Smooth muscle cell (in vitro differentiated cells): Measurements from ENCODE around the gene ULBP3. TPM values are rescaled to one million over a fixed set of nuclear protein-coding genes. Genes with fewer than 3 reads are reported as not detected.
A peak's percentile ranks its signal among the peaks of the same experiment; 100 is the strongest.
"Not testable (repeated sequence)": the region's sequence is repeated elsewhere in the genome, so short reads cannot be mapped to it uniquely, and the experiment has no call there.

Source experiments
- DNase-seq: peaks from one replicate; lab custom pipeline; 2025; ENCODE audit not compliant: unreplicated experiment; lab: John Stamatoyannopoulos, UW
- H2AFZ ChIP-seq: fragments of 200-600 bp; sonication (generic); 2 replicates; pipeline ENCODE4 v1.6.0; 2016; ENCODE audit warnings: antibody characterized with exemption, low read depth, mild to moderate bottlenecking
- H3F3A ChIP-seq: fragments of 200-600 bp; sonication (generic); 2 replicates; pipeline ENCODE4 v1.6.0; 2017; ENCODE audit warnings: antibody characterized with exemption, low read depth
- H3K27ac ChIP-seq: fragments of 200-600 bp; sonication (generic); 2 replicates; pipeline ENCODE4 v1.5.1; 2016; ENCODE audit warnings: low read depth, mild to moderate bottlenecking
- H3K27me3 ChIP-seq: fragments of 200-600 bp; sonication (generic); 2 replicates; pipeline ENCODE4 v1.6.1; 2016; ENCODE audit warnings: low read depth, mild to moderate bottlenecking
- H3K36me3 ChIP-seq: fragments of 200-600 bp; sonication (generic); 2 replicates; pipeline ENCODE4 v1.5.1; 2016; ENCODE audit warnings: low read depth
- H3K4me1 ChIP-seq: fragments of 200-600 bp; sonication (generic); 2 replicates; pipeline ENCODE4 v1.5.1; 2016; ENCODE audit warnings: low read depth
- H3K4me2 ChIP-seq: fragments of 200-600 bp; sonication (generic); 2 replicates; pipeline ENCODE4 v1.6.0; 2016; ENCODE audit warnings: mild to moderate bottlenecking
- H3K4me3 ChIP-seq: fragments of 200-600 bp; sonication (generic); 2 replicates; pipeline ENCODE4 v1.5.1; 2016; ENCODE audit warnings: mild to moderate bottlenecking
- H3K79me2 ChIP-seq: fragments of 200-600 bp; sonication (generic); 2 replicates; pipeline ENCODE4 v1.6.0; 2016; ENCODE audit warnings: low read depth, mild to moderate bottlenecking
- H3K9ac ChIP-seq: fragments of 200-600 bp; sonication (generic); 2 replicates; pipeline ENCODE4 v1.6.0; 2016; ENCODE audit warnings: low read depth
- H3K9me3 ChIP-seq: fragments of 200-600 bp; sonication (generic); replicated peaks from 2 replicates; pipeline ENCODE4 v1.5.1; 2016; ENCODE audit warnings: low read depth
- H4K20me1 ChIP-seq: fragments of 200-600 bp; sonication (generic); 2 replicates; pipeline ENCODE4 v1.6.0; 2016; ENCODE audit warnings: low read depth
- WGBS: methylation state at CpG from one replicate; pipeline ENCODE4 v1.1.7; 2016; ENCODE audit warnings: low lambda C conversion rate; 5-methylcytosine and 5-hydroxymethylcytosine counted together
- polyA plus RNA-seq: library from polyadenylated mRNA; unstranded; fragments of >200 nt; fragmentation: Nextera tagmentation; extraction: Ambion mirVana; gene quantifications from 2 replicates; pipeline ENCODE4 v1.2.1, GENCODE V29; 2016
- total RNA-seq: library from RNA; depleted of rRNA; stranded (reverse); fragments of >200 nt; gene quantifications from 2 replicates; pipeline ENCODE4 v1.2.3, GENCODE V29; 2014
- TF ChIP-seq, protein P1 (sequence below): fragments of 200-600 bp; sonication (generic); IDR thresholded peaks from 2 replicates; pipeline ENCODE4 v1.5.1; 2017; ENCODE audit warnings: borderline replicate concordance, mild to moderate bottlenecking, antibody characterized with exemption; ENCODE audit not compliant: insufficient read depth, poor library complexity, severe bottlenecking

Gene ULBP3
- total and polyA plus RNA-seq, 2 experiments from 2014 or later = 2.4 to 11.7 TPM

DNA sequence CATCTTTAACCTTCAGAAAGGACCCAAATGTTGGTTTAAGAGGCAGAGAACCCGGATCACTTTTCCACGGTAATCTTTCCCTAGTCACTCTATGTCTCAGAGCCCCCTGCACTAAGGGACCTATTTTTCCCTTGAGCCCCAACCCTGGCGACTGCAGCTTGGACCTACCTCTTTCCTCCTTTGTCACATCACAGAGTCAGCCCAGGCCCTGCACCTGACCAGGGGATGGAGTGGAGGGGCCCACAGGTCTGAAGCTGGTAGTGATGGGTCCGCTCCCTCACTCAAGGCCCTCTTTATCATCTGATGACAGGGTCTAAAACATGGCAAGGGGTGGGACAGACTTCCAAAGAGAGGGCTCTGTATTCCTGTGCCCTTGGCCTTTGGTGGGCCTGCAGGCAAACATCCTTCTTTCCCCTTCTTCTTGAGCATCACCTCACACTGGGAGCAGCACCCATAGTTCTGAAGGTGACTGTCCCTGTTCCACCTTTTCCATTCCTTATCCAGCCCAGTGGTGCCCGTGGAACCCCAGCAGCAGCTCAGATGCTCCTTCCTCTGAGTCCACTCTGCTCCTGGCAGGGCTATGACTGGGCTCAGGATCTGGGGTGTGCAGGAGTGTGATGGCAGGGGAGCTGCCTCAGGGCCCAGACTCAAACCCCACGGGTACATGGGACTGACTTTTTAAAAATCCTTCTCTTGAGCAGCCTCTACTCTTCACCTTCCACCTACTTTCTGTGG is 49.9 kb downstream of the ULBP3 start:
- H2AFZ ChIP-seq = no peak overlapping the region
- no peaks in the 10 kb centered on the region for H4K20me1 ChIP-seq
- no peak overlapping the region for H3K4me3 ChIP-seq
- no peak overlapping the region for H3K4me2 ChIP-seq
- WGBS = 56% methylated on average over 6 of the region's 6 CpGs
- no peak overlapping the region for H3K27ac ChIP-seq
- H3K79me2 ChIP-seq = no peaks in the 10 kb centered on the region
- no peaks in the 10 kb centered on the region for H3F3A ChIP-seq
- H3K9ac ChIP-seq = no peak overlapping the region
- H3K27me3 ChIP-seq = peaks cover 55% of the 10 kb centered on the region
- TF ChIP-seq, protein P1, sequence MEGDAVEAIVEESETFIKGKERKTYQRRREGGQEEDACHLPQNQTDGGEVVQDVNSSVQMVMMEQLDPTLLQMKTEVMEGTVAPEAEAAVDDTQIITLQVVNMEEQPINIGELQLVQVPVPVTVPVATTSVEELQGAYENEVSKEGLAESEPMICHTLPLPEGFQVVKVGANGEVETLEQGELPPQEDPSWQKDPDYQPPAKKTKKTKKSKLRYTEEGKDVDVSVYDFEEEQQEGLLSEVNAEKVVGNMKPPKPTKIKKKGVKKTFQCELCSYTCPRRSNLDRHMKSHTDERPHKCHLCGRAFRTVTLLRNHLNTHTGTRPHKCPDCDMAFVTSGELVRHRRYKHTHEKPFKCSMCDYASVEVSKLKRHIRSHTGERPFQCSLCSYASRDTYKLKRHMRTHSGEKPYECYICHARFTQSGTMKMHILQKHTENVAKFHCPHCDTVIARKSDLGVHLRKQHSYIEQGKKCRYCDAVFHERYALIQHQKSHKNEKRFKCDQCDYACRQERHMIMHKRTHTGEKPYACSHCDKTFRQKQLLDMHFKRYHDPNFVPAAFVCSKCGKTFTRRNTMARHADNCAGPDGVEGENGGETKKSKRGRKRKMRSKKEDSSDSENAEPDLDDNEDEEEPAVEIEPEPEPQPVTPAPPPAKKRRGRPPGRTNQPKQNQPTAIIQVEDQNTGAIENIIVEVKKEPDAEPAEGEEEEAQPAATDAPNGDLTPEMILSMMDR = no peak
- H3K9me3 ChIP-seq = no peaks in the 10 kb centered on the region
- H3K36me3 ChIP-seq = no peaks in the 10 kb centered on the region
- H3K4me1 ChIP-seq = no peaks in the 10 kb centered on the region
- DNase-seq = no peak

DNA sequence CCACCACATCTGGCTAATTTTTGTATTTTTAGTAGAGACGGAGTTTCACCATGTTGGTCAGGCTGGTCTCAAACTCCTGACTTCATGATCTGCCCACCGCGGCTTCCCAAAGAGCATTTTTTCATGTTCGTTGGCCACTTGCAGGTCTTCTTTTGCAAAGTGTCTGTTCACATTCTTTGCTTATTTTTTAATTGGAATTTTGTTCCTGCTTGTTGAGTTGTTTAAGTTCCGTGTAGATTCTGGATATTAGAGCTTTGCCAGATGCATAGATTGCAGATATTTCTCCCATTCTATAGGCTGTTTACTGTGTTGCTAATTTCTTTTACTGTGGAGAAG is 51.8 kb downstream of the ULBP3 start:
- H3K4me1 ChIP-seq, H4K20me1 ChIP-seq, H3K4me2 ChIP-seq, H3K36me3 ChIP-seq, H3K27ac ChIP-seq, H3K4me3 ChIP-seq, H2AFZ ChIP-seq, H3K9ac ChIP-seq, H3K79me2 ChIP-seq, DNase-seq, H3F3A ChIP-seq, H3K9me3 ChIP-seq: not testable (repeated sequence)
- H3K27me3 ChIP-seq = peaks cover 74% of the 10 kb centered on the region
- 11% methylated on average over 5 of the region's 5 CpGs for WGBS

DNA sequence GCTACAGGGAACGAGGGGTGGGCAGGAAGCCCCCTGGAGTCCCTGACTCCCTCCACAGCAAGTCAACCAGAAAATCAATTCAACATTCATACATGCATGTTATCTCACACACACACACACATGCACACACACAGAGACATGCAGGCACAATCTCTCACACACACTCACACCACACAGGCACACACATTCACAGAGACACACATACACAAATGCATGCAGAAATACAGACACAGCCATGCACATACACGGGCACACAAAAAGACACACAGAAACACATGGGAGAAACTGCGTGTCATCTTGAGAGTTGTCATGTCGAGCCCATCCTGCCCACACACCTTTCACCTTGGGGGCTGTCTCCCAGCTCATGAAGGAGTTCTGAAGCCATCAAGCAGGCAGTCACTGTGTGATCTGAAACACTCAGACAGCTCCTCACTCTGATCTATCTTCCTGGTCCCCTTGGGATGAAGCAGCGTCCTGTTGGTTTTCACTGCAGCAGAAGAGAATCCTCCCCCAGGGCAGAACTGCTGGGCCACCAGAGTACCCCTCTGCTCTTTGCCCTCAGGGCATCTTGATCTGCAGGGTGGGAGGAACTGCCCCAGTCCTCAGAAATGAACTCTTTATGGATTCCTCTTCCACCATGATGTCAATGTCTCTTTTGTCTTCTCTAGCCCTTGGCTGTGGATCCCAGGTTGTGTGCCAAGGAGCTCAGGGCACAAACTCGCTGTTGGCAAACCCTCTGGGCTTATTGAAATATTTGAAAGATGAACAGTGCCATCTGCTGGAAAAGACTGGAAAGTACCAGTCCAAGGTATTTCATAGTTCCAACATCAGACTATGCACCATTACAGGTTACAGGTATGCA is 52.4 kb downstream of the ULBP3 start:
- 32% methylated on average over 6 of the region's 6 CpGs for WGBS
- no peaks in the 10 kb centered on the region for H3K36me3 ChIP-seq
- H3K4me3 ChIP-seq = no peak overlapping the region
- no peak for DNase-seq
- no peaks in the 10 kb centered on the region for H3K4me1 ChIP-seq
- H3K4me2 ChIP-seq = no peak overlapping the region
- H2AFZ ChIP-seq = no peak overlapping the region
- peaks cover 80% of the 10 kb centered on the region for H3K27me3 ChIP-seq
- no peak overlapping the region for H3K9ac ChIP-seq
- no peaks in the 10 kb centered on the region for H3K9me3 ChIP-seq
- H3K27ac ChIP-seq = no peak overlapping the region
- TF ChIP-seq, protein P1 = peak; percentile 68
- H3K79me2 ChIP-seq = no peaks in the 10 kb centered on the region
- no peaks in the 10 kb centered on the region for H3F3A ChIP-seq
- no peaks in the 10 kb centered on the region for H4K20me1 ChIP-seq

DNA sequence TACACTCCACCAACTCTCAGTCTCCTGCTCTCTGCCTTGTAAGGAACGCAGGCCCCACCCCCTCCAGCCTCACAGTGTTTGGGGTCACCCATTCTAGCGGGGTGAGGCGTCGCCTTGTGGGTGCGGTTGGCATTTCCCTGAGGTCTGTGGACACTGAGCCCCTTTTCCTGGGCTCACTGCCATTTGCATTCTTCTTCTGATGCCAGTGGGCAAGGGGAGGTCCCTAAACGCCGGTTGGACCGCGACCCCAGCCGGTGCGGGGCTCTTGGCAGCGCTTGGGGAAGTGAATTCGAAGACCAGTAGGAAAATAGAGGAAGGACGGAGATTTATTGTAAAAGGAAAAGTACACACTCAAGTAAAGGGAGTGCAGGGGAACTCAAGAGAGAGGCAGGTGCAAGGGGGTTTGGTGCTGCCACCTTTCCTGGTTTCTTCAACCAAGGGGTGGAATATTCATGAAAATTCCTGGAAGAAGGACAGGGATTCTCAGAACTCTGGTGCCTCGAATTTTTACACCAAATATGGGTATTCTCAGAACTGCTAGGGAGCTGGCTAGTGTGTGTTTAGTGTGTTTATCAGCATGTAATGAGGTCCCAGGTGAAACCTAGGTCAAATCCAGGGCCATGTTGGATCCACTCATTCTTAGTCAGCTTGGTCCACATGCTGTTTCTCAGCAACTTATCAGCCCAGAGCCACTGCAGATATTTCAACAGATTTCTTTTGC is 53.5 kb downstream of the ULBP3 start:
- H3K27me3 ChIP-seq = peaks cover 90% of the 10 kb centered on the region
- DNase-seq, H3K4me2 ChIP-seq, H3K4me3 ChIP-seq, H3K9ac ChIP-seq, H3K36me3 ChIP-seq, H3K9me3 ChIP-seq, H3K79me2 ChIP-seq, H3F3A ChIP-seq, H2AFZ ChIP-seq, H3K27ac ChIP-seq, H3K4me1 ChIP-seq, H4K20me1 ChIP-seq: not testable (repeated sequence)
- 15% methylated on average over 14 of the region's 15 CpGs for WGBS

DNA sequence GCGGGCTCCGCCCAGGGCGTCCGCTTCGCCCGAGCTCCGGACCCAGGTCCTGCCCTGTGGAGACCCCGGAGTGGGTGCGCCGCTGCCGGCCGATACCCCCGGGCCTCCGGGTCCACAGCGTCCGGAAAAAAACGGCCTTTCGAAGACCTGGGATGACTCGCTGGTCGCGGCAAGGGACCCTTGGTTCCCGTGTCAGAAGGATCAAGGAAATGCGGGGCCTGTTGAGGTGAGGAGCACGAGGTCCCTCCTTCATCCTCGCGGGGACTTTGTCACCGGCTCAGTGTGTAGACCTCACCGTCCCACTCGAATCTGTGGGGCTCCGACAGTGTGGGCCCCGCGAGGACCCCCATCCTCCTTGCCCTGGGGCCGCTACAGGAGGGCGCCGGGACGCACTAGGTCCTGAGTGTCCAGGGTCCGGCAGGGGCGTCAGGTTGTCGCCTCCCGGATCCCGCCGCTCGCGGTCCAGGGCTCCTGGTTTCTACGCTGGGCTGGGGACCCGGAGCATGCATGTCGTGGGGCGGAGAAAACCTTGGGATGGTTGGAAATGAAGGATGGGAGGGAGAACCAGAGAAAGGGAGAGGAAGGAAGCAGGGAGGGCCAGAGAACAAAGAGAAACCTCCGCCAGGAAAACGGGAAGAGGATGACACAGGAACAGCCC is 54.2 kb downstream of the ULBP3 start:
- H2AFZ ChIP-seq, H3K27ac ChIP-seq, DNase-seq, H3K4me3 ChIP-seq, H4K20me1 ChIP-seq, H3K4me1 ChIP-seq, H3K9ac ChIP-seq, H3F3A ChIP-seq, H3K79me2 ChIP-seq, H3K9me3 ChIP-seq, H3K36me3 ChIP-seq: not testable (repeated sequence)
- WGBS = 11% methylated on average over 40 of the region's 50 CpGs
- Histone ChIP-seq H3K27me3 (peaks cover 95% of the 10 kb centered on the region), H3K4me2 (peak overlapping the region; percentile 48)

DNA sequence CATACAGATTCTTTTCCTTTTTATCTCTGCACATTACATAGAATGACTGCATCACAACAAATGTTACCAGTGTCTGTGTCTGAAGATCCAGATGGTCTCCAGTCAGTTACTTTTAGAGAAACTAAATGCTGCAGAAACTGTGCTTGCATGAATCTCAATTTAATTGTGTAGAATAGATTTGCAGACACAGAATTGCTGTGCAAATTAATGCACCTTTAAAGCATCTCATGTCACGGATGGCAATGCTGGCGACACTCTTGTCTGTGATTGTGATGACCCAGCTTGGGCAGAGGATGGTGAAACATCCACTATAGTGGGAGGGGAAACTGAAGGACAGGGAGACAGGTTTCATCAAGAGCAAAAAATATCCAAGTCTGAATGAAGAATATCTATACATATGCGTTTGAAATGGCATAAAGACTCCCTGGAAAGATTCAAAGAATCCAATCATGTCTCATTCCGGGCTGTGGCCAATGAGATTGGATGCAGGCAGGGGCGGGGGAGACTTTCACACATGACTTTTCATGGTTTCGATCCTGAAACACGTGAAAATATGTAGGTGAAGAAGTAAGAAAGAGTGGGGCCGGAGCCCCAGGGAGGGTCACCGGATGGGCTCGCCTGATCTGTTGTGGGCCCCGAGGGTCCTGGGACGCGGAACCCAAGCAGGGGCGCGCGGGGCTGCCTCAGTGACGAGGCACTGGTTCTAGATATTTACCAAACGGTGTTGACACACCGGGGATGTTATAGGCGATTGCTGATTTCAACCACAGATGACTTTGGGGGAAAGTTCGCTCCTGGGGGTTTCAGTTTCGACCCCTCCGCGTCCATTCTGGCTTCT is 54.9 kb downstream of the ULBP3 start:
- not testable (repeated sequence) for H3K79me2 ChIP-seq, DNase-seq, H3K4me1 ChIP-seq, H3F3A ChIP-seq, H3K36me3 ChIP-seq, H3K9ac ChIP-seq, H3K27ac ChIP-seq, H3K9me3 ChIP-seq, H4K20me1 ChIP-seq, H2AFZ ChIP-seq, H3K4me3 ChIP-seq
- 26% methylated on average over 11 of the region's 24 CpGs for WGBS
- Histone ChIP-seq H3K4me2 (peak overlapping the region; percentile 48), H3K27me3 (peaks cover 98% of the 10 kb centered on the region)
